ENCODE measurements around the gene AK5.

The AK5 gene

DNA sequence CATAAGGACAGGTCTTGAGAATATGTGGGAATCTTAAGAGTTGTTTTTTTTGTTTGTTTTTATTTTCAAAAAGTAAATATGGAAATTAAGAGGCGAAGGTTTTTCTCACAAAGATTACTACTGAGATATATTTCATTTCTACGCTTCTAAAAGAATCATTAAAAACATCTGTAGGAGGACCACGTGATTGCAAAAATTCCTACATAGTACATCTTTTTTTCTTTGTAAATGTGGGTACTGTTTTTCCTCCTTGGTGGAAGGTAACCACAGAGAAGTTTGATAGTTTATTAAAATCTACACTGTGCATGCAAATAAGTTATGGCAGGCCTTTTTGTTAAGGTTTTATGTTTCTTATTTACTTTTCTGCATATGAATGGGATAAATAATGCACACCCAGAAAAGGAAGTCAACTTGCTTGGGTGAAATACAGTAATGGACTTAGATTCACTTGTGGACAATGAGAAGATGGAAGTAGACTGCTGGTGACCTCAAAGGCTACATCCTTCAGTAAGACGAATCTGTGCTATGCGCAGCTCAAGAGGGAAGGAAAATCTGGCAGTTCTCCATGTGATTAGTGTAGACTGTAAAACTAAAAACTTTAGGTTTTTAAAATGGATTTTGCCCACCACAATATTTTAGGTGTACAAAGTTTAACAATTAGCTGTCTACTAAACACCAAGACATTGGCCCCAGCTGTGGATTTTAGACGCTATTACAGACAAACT, 2.0 kb downstream of the AK5 start:
- H3K4me3 ChIP-seq (replicated peaks; ENCODE audit: low read depth, low read length) = no peak overlapping the region
- TF ChIP-seq, protein P1, sequence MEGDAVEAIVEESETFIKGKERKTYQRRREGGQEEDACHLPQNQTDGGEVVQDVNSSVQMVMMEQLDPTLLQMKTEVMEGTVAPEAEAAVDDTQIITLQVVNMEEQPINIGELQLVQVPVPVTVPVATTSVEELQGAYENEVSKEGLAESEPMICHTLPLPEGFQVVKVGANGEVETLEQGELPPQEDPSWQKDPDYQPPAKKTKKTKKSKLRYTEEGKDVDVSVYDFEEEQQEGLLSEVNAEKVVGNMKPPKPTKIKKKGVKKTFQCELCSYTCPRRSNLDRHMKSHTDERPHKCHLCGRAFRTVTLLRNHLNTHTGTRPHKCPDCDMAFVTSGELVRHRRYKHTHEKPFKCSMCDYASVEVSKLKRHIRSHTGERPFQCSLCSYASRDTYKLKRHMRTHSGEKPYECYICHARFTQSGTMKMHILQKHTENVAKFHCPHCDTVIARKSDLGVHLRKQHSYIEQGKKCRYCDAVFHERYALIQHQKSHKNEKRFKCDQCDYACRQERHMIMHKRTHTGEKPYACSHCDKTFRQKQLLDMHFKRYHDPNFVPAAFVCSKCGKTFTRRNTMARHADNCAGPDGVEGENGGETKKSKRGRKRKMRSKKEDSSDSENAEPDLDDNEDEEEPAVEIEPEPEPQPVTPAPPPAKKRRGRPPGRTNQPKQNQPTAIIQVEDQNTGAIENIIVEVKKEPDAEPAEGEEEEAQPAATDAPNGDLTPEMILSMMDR (IDR thresholded peaks at IDR 0.05; ENCODE audit: low read length, missing control alignments) = no peak
- no peak for DNase-seq (ENCODE audit: low read depth)

DNA sequence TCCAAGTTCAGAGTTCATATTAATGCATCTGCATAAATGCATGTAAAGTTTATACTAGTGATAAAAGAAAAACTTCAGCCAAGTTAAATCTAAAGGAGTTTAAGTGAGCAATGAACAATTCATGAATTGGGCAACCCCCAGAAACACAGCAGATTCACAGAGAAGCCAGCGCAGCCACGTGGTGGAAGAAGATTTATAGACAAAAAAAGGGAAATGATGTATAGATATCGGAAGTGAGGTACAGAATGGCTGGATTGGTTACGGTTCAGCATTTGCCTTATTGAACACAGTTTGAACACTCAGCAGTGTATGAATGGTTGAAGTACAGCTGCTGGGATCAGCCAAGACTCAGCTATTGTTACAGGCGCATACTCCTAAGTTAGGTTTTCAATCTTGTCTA, 5.7 kb downstream of the AK5 start:
- TF ChIP-seq, protein P1 (IDR thresholded peaks at IDR 0.05; ENCODE audit: low read length, missing control alignments) = no peak
- H3K4me3 ChIP-seq (replicated peaks; ENCODE audit: low read depth, low read length) = no peak overlapping the region
- DNase-seq (ENCODE audit: low read depth) = no peak

DNA sequence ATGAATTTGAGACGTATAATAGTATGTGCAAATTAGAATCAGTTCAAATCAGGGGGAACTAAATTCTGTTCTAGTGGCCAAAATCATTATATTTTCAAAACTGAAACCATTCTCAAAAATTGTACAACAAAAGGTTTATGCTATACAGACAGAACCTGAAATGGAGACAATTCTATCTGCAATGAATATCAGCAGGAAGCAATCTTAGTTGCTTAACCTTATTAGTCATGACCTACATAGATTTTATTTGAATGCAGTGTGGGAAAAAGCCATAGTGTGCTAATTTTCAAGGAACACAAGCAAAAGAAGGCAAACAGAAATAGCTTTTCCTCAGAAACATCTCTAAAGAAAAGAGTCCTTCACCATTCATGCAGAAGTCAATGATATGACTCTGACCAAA, 6.5 kb downstream of the AK5 start:
- TF ChIP-seq, protein P1 (IDR thresholded peaks at IDR 0.05; ENCODE audit: low read length, missing control alignments) = no peak
- no peak overlapping the region for H3K4me3 ChIP-seq (replicated peaks; ENCODE audit: low read depth, low read length)
- peak; percentile 72 for DNase-seq (ENCODE audit: low read depth)

DNA sequence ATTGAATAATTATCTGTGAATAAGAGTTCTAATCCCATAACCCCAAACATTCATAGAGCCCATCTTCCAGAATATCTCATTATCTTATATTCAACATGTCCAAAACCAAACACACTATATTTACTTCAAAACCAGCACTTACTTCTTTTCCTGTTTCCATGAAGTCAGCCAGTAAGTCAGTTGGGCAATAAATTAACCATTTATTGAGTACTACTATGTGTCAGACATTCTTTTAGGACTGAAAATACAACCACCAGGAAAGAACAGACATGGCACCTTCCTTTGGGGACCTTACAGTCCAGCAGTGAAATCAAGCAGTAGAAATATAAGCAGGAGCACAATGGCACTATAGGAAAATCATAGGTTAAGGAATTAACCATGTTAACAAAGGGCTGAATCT, 8.8 kb downstream of the AK5 start:
- peak; percentile 37 for DNase-seq (ENCODE audit: low read depth)

GRCh38 chr1:77292551-77292950, 10.7 kb downstream of the AK5 start:
- TF ChIP-seq, protein P1 (IDR thresholded peaks at IDR 0.05; ENCODE audit: low read length, missing control alignments) = no peak
- no peak for DNase-seq (ENCODE audit: low read depth)

More for the DNA sequence above, 8.8 kb downstream of the AK5 start:
- H3K4me3 ChIP-seq (replicated peaks; ENCODE audit: low read depth, low read length) = no peak overlapping the region
- TF ChIP-seq, protein P1 (IDR thresholded peaks at IDR 0.05; ENCODE audit: low read length, missing control alignments) = no peak

GRCh38 chr1:77300566-77300965, 18.7 kb downstream of the AK5 start:
- no peak for DNase-seq (ENCODE audit: low read depth)
- H3K4me3 ChIP-seq (replicated peaks; ENCODE audit: low read depth, low read length) = no peak overlapping the region
- TF ChIP-seq, protein P1 (IDR thresholded peaks at IDR 0.05; ENCODE audit: low read length, missing control alignments) = no peak

More at GRCh38 chr1:77292551-77292950, 10.7 kb downstream of the AK5 start:
- H3K4me3 ChIP-seq (replicated peaks; ENCODE audit: low read depth, low read length) = no peak overlapping the region

DNA sequence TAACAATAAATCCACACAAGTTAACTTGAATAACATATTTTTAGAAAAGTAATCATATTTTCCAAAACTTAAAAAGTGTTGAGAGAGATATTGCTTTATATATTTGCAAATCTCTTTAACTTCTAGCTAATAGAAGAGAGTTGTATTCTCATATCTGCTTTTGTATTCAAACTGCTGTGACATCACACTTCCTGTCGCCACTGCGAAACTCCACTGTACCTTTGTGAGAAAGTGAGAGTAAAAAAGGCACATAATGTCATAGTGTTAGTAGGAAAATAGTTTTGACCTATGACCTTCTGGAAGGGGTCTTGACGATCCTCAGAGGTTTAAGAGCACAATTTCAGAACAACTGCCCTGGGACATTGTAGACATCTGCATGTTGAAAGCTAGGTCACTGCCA, 21.6 kb downstream of the AK5 start:
- no peak overlapping the region for H3K4me3 ChIP-seq (replicated peaks; ENCODE audit: low read depth, low read length)
- no peak for DNase-seq (ENCODE audit: low read depth)
- TF ChIP-seq, protein P1 (IDR thresholded peaks at IDR 0.05; ENCODE audit: low read length, missing control alignments) = no peak
